Fibroblast of lung (primary cell): ENCODE data around the gene CACNA1A. TPM values are rescaled to one million over a fixed set of nuclear protein-coding genes. Genes with fewer than 3 reads are reported as not detected.
"Not testable (repeated sequence)": the region's sequence is repeated elsewhere in the genome, so short reads cannot be mapped to it uniquely, and the experiment has no call there.

ENCODE experiments used
- DNase-seq, 2 donors: peaks; one replicate each; pipeline versions ENCODE4 v3.0.0 to v3.0.0-alpha.2; 2010; ENCODE audit warnings: low read depth in 2 of 2
- H2AFZ ChIP-seq: 2 replicates; pipeline ENCODE4 v1.5.1; 2012; ENCODE audit warnings: low read length, control low read depth, inconsistent platforms
- H3K27ac ChIP-seq: 2 replicates; pipeline ENCODE4 v1.5.1; 2011; ENCODE audit warnings: low read length, control low read depth; ENCODE audit not compliant: insufficient read depth
- H3K27me3 ChIP-seq: 2 replicates; pipeline ENCODE4 v1.5.1; 2011; ENCODE audit warnings: mild to moderate bottlenecking, low read length; ENCODE audit not compliant: control insufficient read depth, insufficient read depth
- H3K36me3 ChIP-seq: 2 replicates; pipeline ENCODE4 v1.5.1; 2011; ENCODE audit warnings: low read length; ENCODE audit not compliant: control insufficient read depth, insufficient read depth
- H3K4me1 ChIP-seq: 2 replicates; pipeline ENCODE4 v1.5.1; 2011; ENCODE audit warnings: low read length; ENCODE audit not compliant: control insufficient read depth, insufficient read depth; ENCODE audit errors: extremely low read depth
- H3K4me2 ChIP-seq: 2 replicates; pipeline ENCODE4 v1.5.1; 2011; ENCODE audit warnings: low read length, control low read depth; ENCODE audit not compliant: insufficient read depth; ENCODE audit errors: extremely low read depth
- H3K4me3 ChIP-seq, 4 experiments: fragments of 200-600 bp in 1 of 4; sonication (generic) in 1 of 4; replicated peaks in 1 of 4; 2 replicates each; pipeline ENCODE4 v1.5.1; 2011 to 2016; ENCODE audit warnings: low read length in 4 of 4, low read depth in 3 of 4, mild to moderate bottlenecking in 3 of 4, control low read depth in 2 of 4, inconsistent platforms in 1 of 4, mixed read lengths in 1 of 4; ENCODE audit not compliant: insufficient read depth in 1 of 4; ENCODE audit errors: control extremely low read depth in 1 of 4
- H3K79me2 ChIP-seq: 2 replicates; pipeline ENCODE4 v1.5.1; 2012; ENCODE audit warnings: mild to moderate bottlenecking, low read length, inconsistent platforms; ENCODE audit not compliant: control insufficient read depth, insufficient read depth
- H3K9ac ChIP-seq: 2 replicates; pipeline ENCODE4 v1.5.1; 2011; ENCODE audit warnings: mild to moderate bottlenecking, low read length, control low read depth; ENCODE audit not compliant: insufficient read depth
- H3K9me3 ChIP-seq: 2 replicates; pipeline ENCODE4 v1.5.1; 2012; ENCODE audit warnings: low read depth, low read length; ENCODE audit not compliant: control insufficient read depth, insufficient read depth
- H4K20me1 ChIP-seq: 2 replicates; pipeline ENCODE4 v1.5.1; 2011; ENCODE audit warnings: low read length; ENCODE audit not compliant: control insufficient read depth, insufficient read depth; ENCODE audit errors: extremely low read depth
- EZH2 ChIP-seq: IDR thresholded peaks from 2 replicates; pipeline ENCODE4 v1.5.1; 2012; ENCODE audit warnings: low read length, control low read depth, mild to moderate bottlenecking; ENCODE audit errors: missing control alignments
- polyA plus RNA-seq, 2 donors: library from polyadenylated mRNA; depleted of rRNA in 1 of 2; stranded (reverse) in 1 of 2; unstranded in 1 of 2; fragments of >200 nt; gene quantifications; 2 replicates each; pipeline ENCODE4 v1.2.1, GENCODE V29; 2011 to 2012; ENCODE audit warnings: missing spikeins in 1 of 2
- total RNA-seq: library from RNA; depleted of rRNA; stranded (reverse); fragments of >200 nt; gene quantifications from 2 replicates; pipeline ENCODE4 v1.2.1, GENCODE V29; 2014
- TF ChIP-seq, protein P1 (sequence below), 2 donors: IDR thresholded peaks in 1 of 2; conservative IDR thresholded peaks in 1 of 2; 1 replicate in 1 of 2; 2 replicates in 1 of 2; pipeline ENCODE4 v1.5.1; 2011 to 2012; ENCODE audit warnings: low read length in 2 of 2, control low read depth in 1 of 2, inconsistent platforms in 1 of 2, low read depth in 1 of 2, mild to moderate bottlenecking in 1 of 2

CACNA1A gene
- total and polyA plus RNA-seq, 2 donors (not counting 1 experiment from before 2014, with no cell fraction given) = 0.96 to 9.7 TPM

DNA sequence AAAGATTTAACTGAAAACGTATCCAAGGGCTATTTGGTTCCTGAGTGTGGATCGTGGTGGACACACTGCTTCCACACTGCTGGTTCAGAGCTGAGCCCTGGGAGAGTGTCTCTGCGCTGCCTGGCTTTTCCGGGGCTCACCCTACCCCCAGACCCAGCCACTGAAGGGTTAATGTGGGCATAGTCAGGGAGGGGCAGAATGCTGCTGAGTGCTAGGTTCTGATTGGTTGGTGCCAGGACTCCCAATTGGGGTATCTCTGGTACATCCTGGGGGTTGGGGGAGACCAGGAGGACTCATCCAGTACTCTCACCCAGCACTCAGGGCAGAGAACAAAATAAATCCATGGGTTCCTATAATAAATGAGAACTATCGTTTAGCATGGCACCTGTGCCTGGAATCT is 142.3 kb downstream of the CACNA1A start:
- H3K36me3 ChIP-seq = no peaks in the 10 kb centered on the region
- H3K9ac ChIP-seq = no peak overlapping the region
- H3K4me1 ChIP-seq = no peaks in the 10 kb centered on the region
- no peak overlapping the region for H3K4me3 ChIP-seq
- TF ChIP-seq, protein P1, sequence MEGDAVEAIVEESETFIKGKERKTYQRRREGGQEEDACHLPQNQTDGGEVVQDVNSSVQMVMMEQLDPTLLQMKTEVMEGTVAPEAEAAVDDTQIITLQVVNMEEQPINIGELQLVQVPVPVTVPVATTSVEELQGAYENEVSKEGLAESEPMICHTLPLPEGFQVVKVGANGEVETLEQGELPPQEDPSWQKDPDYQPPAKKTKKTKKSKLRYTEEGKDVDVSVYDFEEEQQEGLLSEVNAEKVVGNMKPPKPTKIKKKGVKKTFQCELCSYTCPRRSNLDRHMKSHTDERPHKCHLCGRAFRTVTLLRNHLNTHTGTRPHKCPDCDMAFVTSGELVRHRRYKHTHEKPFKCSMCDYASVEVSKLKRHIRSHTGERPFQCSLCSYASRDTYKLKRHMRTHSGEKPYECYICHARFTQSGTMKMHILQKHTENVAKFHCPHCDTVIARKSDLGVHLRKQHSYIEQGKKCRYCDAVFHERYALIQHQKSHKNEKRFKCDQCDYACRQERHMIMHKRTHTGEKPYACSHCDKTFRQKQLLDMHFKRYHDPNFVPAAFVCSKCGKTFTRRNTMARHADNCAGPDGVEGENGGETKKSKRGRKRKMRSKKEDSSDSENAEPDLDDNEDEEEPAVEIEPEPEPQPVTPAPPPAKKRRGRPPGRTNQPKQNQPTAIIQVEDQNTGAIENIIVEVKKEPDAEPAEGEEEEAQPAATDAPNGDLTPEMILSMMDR (conservative IDR thresholded peaks at IDR 0.05 in 1 of 2, IDR thresholded peaks at IDR 0.05 in 1 of 2; ENCODE audit: low read depth in 1 of 2, low read length in 2 of 2) = no peak
- no peak for TF ChIP-seq EZH2
- H3K79me2 ChIP-seq = no peaks in the 10 kb centered on the region
- no peaks in the 10 kb centered on the region for H3K9me3 ChIP-seq
- H4K20me1 ChIP-seq = no peaks in the 10 kb centered on the region
- no peak for DNase-seq
- no peak overlapping the region for H3K27ac ChIP-seq
- no peaks in the 10 kb centered on the region for H3K27me3 ChIP-seq
- no peak overlapping the region for H3K4me2 ChIP-seq
- H2AFZ ChIP-seq = no peak overlapping the region

DNA sequence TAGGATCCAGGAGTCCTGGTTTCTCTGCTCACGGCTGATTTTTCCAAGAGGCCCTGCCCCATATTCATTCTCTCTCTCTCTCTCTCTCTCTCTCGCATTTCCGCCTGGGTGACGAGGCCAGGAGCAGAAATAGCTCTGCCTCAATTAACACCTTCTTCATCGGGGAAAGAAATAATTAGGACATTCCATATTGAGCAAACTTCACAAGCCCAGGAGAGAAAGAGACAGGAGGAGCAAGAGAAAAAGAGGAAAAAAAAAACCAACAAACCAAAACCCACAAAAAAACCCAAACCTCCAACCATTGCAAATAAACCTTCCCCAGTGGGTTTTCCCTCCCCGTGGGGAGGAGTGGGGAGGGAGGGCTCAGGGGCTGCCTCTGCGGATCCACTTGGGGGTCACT is 143.0 kb downstream of the CACNA1A start:
- no peak for DNase-seq
- no peaks in the 10 kb centered on the region for H3K36me3 ChIP-seq
- H3K9ac ChIP-seq = no peak overlapping the region
- H3K4me1 ChIP-seq = no peaks in the 10 kb centered on the region
- no peaks in the 10 kb centered on the region for H3K9me3 ChIP-seq
- H3K27me3 ChIP-seq = no peaks in the 10 kb centered on the region
- no peaks in the 10 kb centered on the region for H3K79me2 ChIP-seq
- no peak overlapping the region for H3K4me2 ChIP-seq
- no peak overlapping the region for H3K27ac ChIP-seq
- H4K20me1 ChIP-seq = no peaks in the 10 kb centered on the region
- H3K4me3 ChIP-seq = no peak overlapping the region
- no peak overlapping the region for H2AFZ ChIP-seq
- TF ChIP-seq EZH2 = no peak
- TF ChIP-seq, protein P1 (conservative IDR thresholded peaks at IDR 0.05 in 1 of 2, IDR thresholded peaks at IDR 0.05 in 1 of 2; ENCODE audit: low read depth in 1 of 2, low read length in 2 of 2) = no peak

DNA sequence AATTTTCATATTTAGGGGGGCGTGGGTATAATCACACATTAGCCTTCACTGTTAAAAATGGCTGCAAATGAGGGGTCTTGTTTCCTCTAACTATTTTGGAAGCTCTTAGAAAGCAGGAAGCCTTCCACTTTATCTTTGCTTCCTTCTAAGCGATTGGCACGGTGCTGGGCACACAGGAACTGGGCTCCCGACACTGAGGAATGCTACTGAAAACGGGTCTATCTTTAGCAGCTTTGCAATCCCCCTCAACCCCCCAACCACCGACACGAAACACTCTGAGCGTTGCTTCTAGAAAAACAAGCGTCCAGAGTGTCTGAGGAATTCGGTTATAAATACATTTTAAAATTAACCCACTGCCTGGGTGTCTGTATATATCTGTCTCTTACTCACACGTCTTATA is 143.6 kb downstream of the CACNA1A start:
- no peaks in the 10 kb centered on the region for H4K20me1 ChIP-seq
- TF ChIP-seq, protein P1 (conservative IDR thresholded peaks at IDR 0.05 in 1 of 2, IDR thresholded peaks at IDR 0.05 in 1 of 2; ENCODE audit: low read depth in 1 of 2, low read length in 2 of 2) = no peak
- TF ChIP-seq EZH2 = no peak
- no peak overlapping the region for H2AFZ ChIP-seq
- H3K27ac ChIP-seq = no peak overlapping the region
- DNase-seq = no peak
- no peak overlapping the region for H3K4me2 ChIP-seq
- H3K36me3 ChIP-seq = no peaks in the 10 kb centered on the region
- no peak overlapping the region for H3K9ac ChIP-seq
- no peaks in the 10 kb centered on the region for H3K9me3 ChIP-seq
- H3K4me1 ChIP-seq = no peaks in the 10 kb centered on the region
- H3K27me3 ChIP-seq = no peaks in the 10 kb centered on the region
- H3K79me2 ChIP-seq = no peaks in the 10 kb centered on the region
- no peak overlapping the region for H3K4me3 ChIP-seq

DNA sequence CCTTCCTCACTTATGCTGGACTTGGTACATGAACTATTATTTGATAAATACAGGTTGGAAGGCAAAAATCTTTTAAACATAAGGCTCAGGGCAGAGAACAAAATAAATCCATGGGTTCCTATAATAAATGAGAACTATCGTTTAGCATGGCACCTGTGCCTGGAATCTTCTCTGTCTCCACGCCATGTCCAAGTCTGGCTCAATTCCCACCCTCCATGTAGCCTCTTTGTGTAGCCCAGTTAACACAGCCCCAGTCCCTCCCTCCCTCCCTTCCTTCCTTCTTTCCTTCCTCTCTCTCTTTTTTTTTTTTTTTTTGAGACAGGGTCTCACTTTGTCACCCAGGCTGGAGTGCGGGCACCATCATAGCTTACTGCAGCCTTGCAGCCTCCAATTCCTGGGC is 144.6 kb downstream of the CACNA1A start:
- not testable (repeated sequence) for H3K4me2 ChIP-seq, H2AFZ ChIP-seq, H3K79me2 ChIP-seq, H3K9ac ChIP-seq, H3K4me3 ChIP-seq, H3K27me3 ChIP-seq, H3K27ac ChIP-seq, DNase-seq, H3K9me3 ChIP-seq, H3K36me3 ChIP-seq, H3K4me1 ChIP-seq, H4K20me1 ChIP-seq
